T-helper 1 cell treated with Interleukin-12 subunit alpha and Interleukin-12 subunit beta and Interleukin-4 antibody, amounts not matched to agents 30 μg/mL and 1 μg/mL, for 36 hours (primary cell): ENCODE results near the gene LHFPL4.
"Not testable (repeated sequence)": the region's sequence is repeated elsewhere in the genome, so short reads cannot be mapped to it uniquely, and the experiment has no call there.

Source experiments
- H3K27ac Mint-ChIP-seq: one replicate; pipeline ENCODE4 v1.8.0; 2021; ENCODE audit warnings: mild to moderate bottlenecking, mixed read lengths
- H3K27me3 Mint-ChIP-seq: one replicate; pipeline ENCODE4 v1.8.0; 2021; ENCODE audit warnings: low read depth, mixed read lengths
- H3K36me3 Mint-ChIP-seq: one replicate; pipeline ENCODE4 v1.8.0; 2021; ENCODE audit warnings: low read depth, mixed read lengths
- H3K4me1 Mint-ChIP-seq: one replicate; pipeline ENCODE4 v1.8.0; 2021; ENCODE audit warnings: low read depth, mixed read lengths
- H3K4me3 Mint-ChIP-seq: one replicate; pipeline ENCODE4 v1.8.0; 2021; ENCODE audit warnings: mild to moderate bottlenecking, moderate library complexity, mixed read lengths
- H3K9me3 Mint-ChIP-seq: one replicate; pipeline ENCODE4 v1.8.0; 2021; ENCODE audit warnings: mixed read lengths

Gene LHFPL4

DNA sequence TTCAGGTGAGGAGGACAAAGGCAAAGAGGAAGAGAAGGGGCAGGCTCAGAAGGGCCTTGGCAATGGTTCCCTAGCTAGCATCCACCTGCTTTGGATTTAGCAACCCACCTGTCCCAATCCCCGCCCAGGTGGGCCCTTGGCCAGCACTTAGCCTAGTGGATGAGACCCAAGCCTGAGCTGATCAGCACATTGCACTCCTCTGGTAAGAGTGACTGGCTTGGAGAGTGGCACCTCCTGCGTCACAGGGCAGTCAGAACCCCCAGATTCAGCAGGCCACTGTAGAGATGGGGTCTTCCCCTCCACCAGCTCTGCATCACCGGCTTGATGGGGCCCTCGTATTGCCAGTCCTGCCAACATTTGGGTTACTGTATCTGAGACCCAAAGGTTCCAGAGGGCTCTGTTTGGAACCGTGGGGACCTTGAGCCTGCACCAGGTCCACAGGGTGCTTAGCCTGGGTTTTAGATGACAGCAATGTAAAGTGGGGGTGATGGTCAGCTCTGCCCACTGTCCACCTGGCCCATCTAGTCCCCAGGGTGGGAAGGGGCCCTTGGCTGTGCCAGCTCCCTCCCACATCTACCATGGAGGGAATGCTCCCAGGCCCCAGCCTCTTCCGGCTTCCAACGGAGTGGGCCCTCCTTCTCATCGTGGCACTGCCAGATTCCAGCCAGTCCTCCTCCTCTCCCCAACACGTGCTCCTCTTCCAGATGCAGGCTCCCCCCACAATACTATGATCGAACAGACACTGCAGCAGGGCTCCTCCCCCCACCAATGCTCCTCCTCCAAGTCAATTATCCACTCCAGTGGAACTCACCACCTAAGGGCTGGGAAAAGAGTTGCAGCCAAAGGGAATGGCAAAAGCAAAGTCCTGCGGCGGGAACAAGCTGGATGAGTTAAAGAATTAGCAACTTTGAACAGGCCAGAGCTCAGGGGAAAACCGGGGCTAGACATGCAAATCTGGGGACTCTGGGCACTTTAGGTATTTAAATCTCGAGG lies 45.7 kb downstream of the LHFPL4 start:
- Mint-ChIP-seq H3K9me3 (no peaks in the 10 kb centered on the region), H3K27ac (no peak overlapping the region), H3K4me1 (no peaks in the 10 kb centered on the region), H3K36me3 (no peaks in the 10 kb centered on the region), H3K27me3 (peaks cover 14% of the 10 kb centered on the region), H3K4me3 (no peak overlapping the region)

DNA sequence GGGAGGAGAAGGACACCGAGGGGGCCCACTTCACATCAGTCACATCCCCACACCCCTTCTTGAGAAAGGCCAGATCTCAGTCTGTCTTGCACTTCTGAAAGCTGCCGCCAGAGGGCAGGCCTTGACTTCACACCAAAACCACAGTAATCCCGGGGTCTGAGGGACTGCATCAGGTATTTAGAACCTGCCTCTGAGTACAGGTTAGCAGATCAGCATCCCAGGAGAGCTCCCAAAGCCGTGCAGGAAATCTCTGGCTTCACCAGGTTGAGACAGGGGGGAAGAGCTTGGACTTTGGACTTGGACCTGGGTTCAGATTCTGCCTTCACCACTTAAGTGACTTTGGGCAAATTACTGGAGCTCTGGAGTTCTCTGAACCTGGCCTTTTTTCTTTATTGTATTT lies 50.3 kb downstream of the LHFPL4 start:
- Mint-ChIP-seq H3K27ac (no peak overlapping the region), H3K4me3 (no peak overlapping the region), H3K36me3 (no peaks in the 10 kb centered on the region), H3K27me3 (peaks cover 27% of the 10 kb centered on the region), H3K4me1 (no peaks in the 10 kb centered on the region), H3K9me3 (no peaks in the 10 kb centered on the region)

DNA sequence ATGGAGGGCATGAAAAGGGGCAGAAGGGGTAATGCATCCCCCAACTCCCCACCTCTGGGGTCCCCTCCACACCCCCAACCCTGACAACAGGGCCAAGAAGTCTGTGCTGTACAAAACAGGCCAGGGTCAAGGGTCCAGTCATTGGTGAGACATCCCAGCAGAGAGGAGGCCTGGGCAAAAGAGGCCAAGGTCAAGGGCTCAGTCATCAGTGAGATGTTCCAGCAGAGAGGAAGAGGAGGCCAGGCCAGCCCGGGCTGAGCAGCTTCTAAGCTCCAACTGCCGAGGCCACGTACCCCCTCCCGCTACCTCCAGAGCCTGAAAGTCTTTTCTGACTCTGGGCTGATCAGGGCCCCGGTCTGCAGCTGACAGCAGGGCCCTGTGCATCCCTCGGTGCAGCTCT lies 52.4 kb downstream of the LHFPL4 start:
- Mint-ChIP-seq H3K27me3 (peaks cover 23% of the 10 kb centered on the region), H3K27ac (no peak overlapping the region), H3K9me3 (no peaks in the 10 kb centered on the region), H3K4me1 (no peaks in the 10 kb centered on the region), H3K4me3 (no peak overlapping the region), H3K36me3 (no peaks in the 10 kb centered on the region)

DNA sequence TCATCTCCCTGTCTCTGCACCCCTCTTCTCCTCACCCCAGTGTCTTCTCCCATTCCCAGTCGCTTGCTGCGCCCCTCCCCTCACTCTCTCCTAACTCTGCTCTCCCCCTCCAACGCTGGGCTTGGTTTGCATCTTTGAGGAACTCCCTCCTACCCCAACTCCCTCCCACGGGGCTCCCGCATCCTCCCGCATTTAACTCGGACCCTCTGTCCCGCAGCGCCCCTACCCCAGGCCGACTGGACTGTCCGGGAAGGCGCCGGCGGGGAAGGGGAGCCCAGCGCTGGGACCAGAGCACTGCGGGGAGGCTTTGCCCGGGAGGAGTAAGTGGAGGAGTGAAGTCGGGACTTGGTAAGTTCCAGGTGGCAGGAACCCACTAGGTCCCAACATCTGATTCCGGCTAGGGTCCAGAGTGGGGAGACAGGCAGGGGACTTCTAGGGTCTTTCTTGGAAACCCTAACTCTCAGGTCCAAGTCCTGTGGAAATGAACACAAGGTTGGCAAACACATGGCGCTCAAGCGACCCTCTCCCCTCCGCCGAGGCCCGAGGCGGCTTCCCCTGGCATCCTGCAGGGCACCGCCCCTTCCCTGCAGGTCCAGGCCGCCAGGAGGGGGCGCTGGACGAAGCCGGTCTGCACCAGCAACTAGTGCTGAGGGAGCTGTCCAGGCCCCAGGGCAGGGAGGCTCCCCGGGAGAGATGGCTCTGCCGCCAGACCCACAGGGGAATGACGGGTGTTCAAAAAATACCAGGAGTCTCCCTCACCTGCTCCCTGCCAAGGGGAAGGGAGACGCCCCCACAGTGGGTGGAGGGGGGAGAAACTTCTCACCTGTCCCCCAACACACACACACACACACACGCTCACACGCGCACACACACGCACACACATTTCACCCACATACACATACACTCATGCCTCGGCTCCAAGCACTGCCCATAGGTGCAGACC lies 53.2 kb downstream of the LHFPL4 start:
- H3K36me3 Mint-ChIP-seq: no peaks in the 10 kb centered on the region
- H3K4me3 Mint-ChIP-seq: no peak overlapping the region
- no peak overlapping the region for H3K27ac Mint-ChIP-seq
- H3K27me3 Mint-ChIP-seq: peaks cover 23% of the 10 kb centered on the region
- H3K9me3 Mint-ChIP-seq: no peaks in the 10 kb centered on the region
- no peaks in the 10 kb centered on the region for H3K4me1 Mint-ChIP-seq

DNA sequence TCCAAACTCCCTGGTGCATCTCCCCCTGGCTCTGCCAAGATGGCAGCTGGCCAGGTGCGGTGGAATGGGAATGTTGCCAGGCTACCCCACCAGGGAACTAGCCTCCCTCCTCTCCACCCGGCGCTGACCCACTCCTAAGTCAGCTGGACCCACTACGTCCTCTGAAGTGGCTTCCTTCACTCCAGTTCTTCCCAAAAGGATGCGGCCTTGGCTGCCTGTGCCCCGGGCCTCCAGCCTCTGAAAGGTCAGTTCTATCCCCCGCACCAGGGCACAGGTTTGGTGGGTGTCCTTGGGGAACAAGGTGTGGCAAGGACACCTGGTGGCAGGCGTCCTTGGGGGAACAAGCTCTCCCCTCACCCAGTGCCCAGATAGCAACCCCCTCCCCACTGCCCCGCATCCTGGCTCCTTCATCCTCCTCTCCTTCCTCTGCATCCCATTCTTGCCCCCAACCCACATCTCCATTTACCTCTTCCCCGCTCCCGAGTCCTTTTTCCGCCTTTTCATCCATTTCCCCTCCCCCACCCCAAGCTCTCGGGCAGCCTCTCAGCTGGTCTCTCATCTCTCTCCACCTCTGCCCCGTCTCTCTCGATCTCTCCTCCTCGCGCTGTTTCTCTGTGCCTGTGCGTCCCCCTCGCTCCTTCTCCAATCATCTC lies 54.0 kb downstream of the LHFPL4 start:
- no peak overlapping the region for H3K27ac Mint-ChIP-seq
- H3K4me1 Mint-ChIP-seq: no peaks in the 10 kb centered on the region
- no peak overlapping the region for H3K4me3 Mint-ChIP-seq
- no peaks in the 10 kb centered on the region for H3K9me3 Mint-ChIP-seq
- no peaks in the 10 kb centered on the region for H3K36me3 Mint-ChIP-seq
- peaks cover 23% of the 10 kb centered on the region for H3K27me3 Mint-ChIP-seq

DNA sequence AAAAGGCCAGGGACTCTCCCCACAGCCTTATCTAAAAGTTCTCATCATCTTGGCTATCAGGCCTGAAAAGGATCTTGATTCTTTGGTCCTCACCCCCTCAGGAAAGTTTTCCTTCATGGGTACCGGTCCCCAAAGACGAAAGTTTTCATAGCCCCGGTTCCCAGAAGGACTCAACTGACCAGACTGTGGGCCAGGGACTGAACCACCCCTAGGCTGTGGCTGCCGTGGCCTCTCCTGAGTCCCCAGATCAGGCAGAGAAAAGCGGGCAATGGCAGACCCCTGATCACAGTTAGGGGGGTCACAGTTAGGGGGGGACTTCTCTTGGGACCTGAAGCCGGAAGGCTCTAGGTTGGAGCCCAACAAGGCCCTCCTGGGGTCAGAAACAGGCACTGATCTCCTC lies 54.8 kb downstream of the LHFPL4 start:
- H3K27me3 Mint-ChIP-seq: peaks cover 23% of the 10 kb centered on the region
- no peaks in the 10 kb centered on the region for H3K4me1 Mint-ChIP-seq
- no peaks in the 10 kb centered on the region for H3K36me3 Mint-ChIP-seq
- no peak overlapping the region for H3K4me3 Mint-ChIP-seq
- no peak overlapping the region for H3K27ac Mint-ChIP-seq
- no peaks in the 10 kb centered on the region for H3K9me3 Mint-ChIP-seq

DNA sequence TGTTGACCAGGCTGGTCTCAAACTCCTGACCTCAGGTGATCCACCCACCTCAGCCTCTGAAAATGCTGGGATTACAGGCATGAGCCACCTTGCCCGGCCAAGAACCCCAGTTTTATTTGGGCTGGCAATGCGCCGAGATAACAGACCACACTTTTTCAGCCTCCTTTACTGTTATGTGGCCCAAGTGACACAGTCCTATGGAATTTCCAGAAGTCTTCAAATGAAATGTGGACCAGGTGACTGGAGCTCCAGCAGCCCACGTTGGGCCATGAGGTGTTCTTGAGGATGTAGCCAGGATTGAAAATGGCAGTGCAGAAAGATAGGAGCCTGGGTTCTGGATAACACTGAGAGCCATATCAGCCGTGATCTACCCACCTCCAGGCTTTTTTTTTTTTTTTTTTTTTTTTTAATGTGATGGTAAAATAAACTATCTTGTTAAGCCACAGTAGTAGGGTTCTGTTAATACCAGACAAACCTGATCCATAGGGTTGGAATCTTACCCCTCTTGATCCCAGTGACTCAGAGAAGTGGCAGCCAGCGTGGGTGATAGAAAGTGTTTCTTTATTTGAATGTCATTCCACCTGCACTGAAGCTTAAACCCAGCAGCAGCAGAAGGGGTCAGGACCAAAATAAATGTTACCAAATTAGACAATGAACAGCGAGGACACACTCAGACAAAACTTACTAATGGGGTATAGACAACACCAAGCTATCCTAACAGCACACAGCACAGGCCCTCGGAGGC lies 55.6 kb downstream of the LHFPL4 start:
- no peak overlapping the region for H3K27ac Mint-ChIP-seq
- no peaks in the 10 kb centered on the region for H3K9me3 Mint-ChIP-seq
- no peaks in the 10 kb centered on the region for H3K4me1 Mint-ChIP-seq
- H3K4me3 Mint-ChIP-seq: no peak overlapping the region
- H3K27me3 Mint-ChIP-seq: peaks cover 23% of the 10 kb centered on the region
- no peaks in the 10 kb centered on the region for H3K36me3 Mint-ChIP-seq

DNA sequence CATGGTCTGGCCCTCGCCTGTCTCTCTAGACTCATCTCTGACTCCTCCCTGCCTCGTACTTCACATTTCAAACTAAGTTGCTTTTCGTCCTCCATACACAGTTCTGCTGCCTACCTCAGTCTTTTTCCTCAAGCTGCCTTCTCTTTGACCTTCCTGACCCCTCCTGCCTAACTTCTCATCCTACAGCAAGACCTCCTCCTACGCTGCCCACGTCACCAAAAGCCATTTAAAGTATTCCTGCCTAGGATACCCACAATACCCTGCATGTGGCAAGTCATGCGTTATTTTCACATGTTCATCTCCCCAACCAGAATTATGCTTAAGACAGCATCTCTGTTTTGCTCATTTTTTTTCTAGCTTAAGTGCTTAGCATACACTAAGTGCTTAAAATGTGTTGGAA lies 56.7 kb downstream of the LHFPL4 start:
- Mint-ChIP-seq H3K27ac (no peak overlapping the region), H3K9me3 (no peaks in the 10 kb centered on the region), H3K4me3 (no peak overlapping the region), H3K36me3 (no peaks in the 10 kb centered on the region), H3K27me3 (peaks cover 19% of the 10 kb centered on the region), H3K4me1 (no peaks in the 10 kb centered on the region)

DNA sequence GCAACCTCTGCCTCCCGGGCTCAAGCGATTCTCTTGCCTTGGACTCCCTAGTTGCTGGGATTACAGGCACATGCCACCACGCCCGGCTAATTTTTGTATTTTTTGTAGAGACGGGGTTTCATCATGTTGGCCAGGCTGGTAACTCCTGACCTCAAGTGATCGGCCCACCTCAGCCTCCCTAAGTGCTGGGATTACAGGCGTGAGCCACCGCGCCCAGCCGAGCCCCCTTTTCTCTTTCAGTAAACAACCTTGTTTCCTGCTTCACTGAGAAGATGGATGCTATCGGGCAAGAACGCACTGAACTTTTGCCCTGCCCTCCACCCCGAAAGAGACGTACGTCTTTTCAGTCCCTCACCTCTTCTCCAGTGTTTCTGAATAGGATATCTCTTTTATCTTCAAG lies 59.6 kb downstream of the LHFPL4 start:
- not testable (repeated sequence) for H3K27me3 Mint-ChIP-seq, H3K36me3 Mint-ChIP-seq, H3K4me3 Mint-ChIP-seq, H3K27ac Mint-ChIP-seq, H3K4me1 Mint-ChIP-seq, H3K9me3 Mint-ChIP-seq

DNA sequence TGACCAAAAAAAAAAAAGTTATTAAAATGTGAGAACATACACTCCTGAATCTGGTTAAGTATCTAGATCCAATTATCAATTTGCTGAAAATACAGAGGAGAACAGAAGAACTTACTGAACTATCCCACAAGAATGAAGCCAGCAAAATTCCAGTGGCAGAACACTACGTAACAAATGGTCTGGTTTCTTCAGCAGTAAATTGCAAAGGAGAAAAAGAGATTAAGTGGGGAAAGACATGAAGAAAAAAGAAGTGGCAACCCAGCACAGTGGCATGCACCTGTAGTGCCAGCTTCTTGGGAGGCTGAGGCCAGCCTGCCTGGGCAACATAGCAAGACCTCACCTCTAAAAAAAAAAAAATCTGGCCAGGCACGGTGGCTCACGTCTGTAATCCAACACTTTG lies 62.1 kb downstream of the LHFPL4 start:
- peaks cover 11% of the 10 kb centered on the region for H3K36me3 Mint-ChIP-seq
- H3K27me3 Mint-ChIP-seq: no peaks in the 10 kb centered on the region
- H3K4me3 Mint-ChIP-seq: no peak overlapping the region
- H3K4me1 Mint-ChIP-seq: no peaks in the 10 kb centered on the region
- no peak overlapping the region for H3K27ac Mint-ChIP-seq
- peaks cover 6% of the 10 kb centered on the region for H3K9me3 Mint-ChIP-seq

DNA sequence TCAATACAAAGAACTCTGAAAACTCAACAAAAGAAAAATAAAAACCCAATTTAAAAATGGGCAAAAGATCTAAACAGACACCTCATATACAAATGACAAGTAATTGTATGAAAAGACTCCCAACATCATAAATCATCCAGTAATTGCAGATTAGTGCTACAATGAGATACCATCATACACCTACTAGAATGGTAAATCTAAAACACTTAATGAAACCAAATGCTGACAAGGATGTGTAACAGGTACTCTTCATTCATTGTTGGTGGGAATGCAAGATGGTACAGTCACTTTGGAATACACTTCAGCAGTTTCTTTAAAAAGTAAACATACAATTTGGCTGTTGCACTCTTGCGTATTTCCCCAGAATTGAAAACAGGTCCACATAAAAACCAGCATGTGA lies 68.4 kb downstream of the LHFPL4 start:
- no peaks in the 10 kb centered on the region for H3K4me1 Mint-ChIP-seq
- peaks cover 6% of the 10 kb centered on the region for H3K9me3 Mint-ChIP-seq
- peaks cover 29% of the 10 kb centered on the region for H3K36me3 Mint-ChIP-seq
- H3K4me3 Mint-ChIP-seq: no peak overlapping the region
- no peaks in the 10 kb centered on the region for H3K27me3 Mint-ChIP-seq
- H3K27ac Mint-ChIP-seq: no peak overlapping the region

DNA sequence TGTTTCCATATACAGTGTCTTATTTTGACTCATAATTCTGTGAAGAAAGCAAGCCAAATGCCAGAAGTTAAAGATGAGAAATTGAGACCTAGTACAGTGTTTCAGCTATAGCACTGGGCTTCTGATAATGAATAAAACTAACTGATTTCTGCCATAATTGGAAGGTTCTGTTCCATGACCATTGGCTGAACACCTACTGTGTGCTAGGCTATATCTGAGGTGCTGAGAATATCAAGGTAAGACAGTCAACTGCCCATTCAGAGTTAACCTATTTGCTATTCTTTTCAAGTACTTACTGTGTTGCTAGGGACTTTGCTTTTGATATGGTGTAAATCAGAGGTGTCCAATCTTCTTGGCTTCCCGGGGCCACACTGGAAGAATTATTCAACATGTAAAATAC lies 73.4 kb downstream of the LHFPL4 start:
- Mint-ChIP-seq H3K27me3 (no peaks in the 10 kb centered on the region), H3K9me3 (no peaks in the 10 kb centered on the region), H3K36me3 (peaks cover 41% of the 10 kb centered on the region), H3K4me3 (no peak overlapping the region), H3K4me1 (no peaks in the 10 kb centered on the region), H3K27ac (no peak overlapping the region)

DNA sequence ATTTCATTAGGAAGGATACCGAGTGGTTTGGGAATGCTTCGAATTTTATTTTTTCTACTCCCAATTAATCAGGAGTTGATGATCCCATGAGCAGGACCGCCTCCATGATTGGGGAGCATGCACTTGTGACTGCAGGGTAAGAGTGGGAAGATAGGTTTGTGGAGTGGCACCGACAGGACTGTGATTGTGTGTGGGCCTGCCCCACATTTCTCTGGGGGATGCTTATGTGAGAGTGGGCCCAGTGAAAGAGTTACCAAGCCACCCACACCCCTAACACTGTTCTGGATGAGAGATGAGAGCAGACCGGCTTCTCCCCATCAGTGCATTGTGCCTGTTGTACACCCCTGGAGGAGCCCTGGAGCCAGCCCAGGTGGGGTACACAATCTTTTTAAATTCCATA lies 76.7 kb downstream of the LHFPL4 start:
- H3K36me3 Mint-ChIP-seq: peaks cover 56% of the 10 kb centered on the region
- H3K4me3 Mint-ChIP-seq: no peak overlapping the region
- no peaks in the 10 kb centered on the region for H3K27me3 Mint-ChIP-seq
- H3K4me1 Mint-ChIP-seq: no peaks in the 10 kb centered on the region
- no peak overlapping the region for H3K27ac Mint-ChIP-seq
- H3K9me3 Mint-ChIP-seq: no peaks in the 10 kb centered on the region

DNA sequence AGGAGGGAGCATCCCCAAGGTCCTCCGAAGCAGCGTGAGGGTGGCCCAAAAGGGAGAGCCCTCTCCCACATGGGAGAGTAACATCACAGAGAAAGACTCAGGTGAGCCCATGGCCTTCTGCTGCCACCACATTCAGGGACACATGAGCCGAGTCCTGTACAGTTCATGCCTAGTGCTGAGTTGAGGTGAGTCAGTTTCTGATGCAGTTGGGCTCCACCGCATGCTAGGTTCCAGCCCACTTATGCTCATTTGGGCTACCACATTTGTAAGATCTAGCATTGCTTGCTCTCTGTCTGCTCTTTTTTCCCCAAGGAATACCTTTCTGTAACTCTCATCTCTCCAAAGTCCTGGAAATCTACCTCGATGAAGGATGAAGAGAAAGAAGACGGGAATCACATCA lies 79.1 kb downstream of the LHFPL4 start:
- peaks cover 69% of the 10 kb centered on the region for H3K36me3 Mint-ChIP-seq
- no peaks in the 10 kb centered on the region for H3K27me3 Mint-ChIP-seq
- H3K4me1 Mint-ChIP-seq: peaks cover 2% of the 10 kb centered on the region
- no peaks in the 10 kb centered on the region for H3K9me3 Mint-ChIP-seq
- H3K27ac Mint-ChIP-seq: no peak overlapping the region
- H3K4me3 Mint-ChIP-seq: no peak overlapping the region
